ENCODE data around the gene ITPR1.

GRCh38 chr3:4818986-4819693, 326.0 kb downstream of the ITPR1 start:
- no peak for TF ChIP-seq CTCF (IDR thresholded peaks at IDR 0.05)
- TF ChIP-seq POLR2A (IDR thresholded peaks at IDR 0.05) = no peak
